Measurements from ENCODE around the gene CELF1.

The CELF1 gene

GRCh38 chr11:47552566-47553405, at the start of gene CELF1:
TSS of gene CELF1 (minus strand) at chr11:47553132. CDS start at chr11:47499523, 53,609 bp downstream.
- Histone ChIP-seq H3K9me3 (no peaks in the 10 kb centered on the region), H3K4me3 (peak within 1 kb of the TSS; percentile 91), H3K36me3 (replicated peaks) (no peaks in the 10 kb centered on the region; the same call in 1 of the 2 replicates), H3K27me3 (ENCODE audit: low read depth) (no peaks in the 10 kb centered on the region), H3K4me1 (peaks cover 19% of the 10 kb centered on the region)
- in situ Hi-C loops (cut with MboI; ENCODE audit: low sequenced_read_pairs), result no loop called here
- DNase-seq (ENCODE audit: low spot score in 2 of 2), result peak; percentile 87 to 95

- in situ Hi-C loops (cut with MboI; ENCODE audit: low sequenced_read_pairs), result no loop called here
- Histone ChIP-seq H3K9me3 (no peaks in the 10 kb centered on the region), H3K36me3 (replicated peaks) (no peaks in the 10 kb centered on the region), H3K27me3 (ENCODE audit: low read depth) (no peaks in the 10 kb centered on the region), H3K4me3 (no peak overlapping the region), H3K4me1 (no peaks in the 10 kb centered on the region)
- DNase-seq (ENCODE audit: low spot score in 2 of 2), result no peak
Measured at GRCh38 chr11:47599902-47600301, 47.0 kb upstream of the CELF1 start.

- no peak for DNase-seq (ENCODE audit: low spot score in 2 of 2)
- Histone ChIP-seq H3K9me3 (no peaks in the 10 kb centered on the region), H3K27me3 (ENCODE audit: low read depth) (peaks cover 4% of the 10 kb centered on the region; the same call in 1 of the 2 replicates), H3K4me3 (no peak overlapping the region), H3K4me1 (no peaks in the 10 kb centered on the region), H3K36me3 (replicated peaks) (no peaks in the 10 kb centered on the region)
- in situ Hi-C loops (cut with MboI; ENCODE audit: low sequenced_read_pairs), result no loop called here
Measured at GRCh38 chr11:47595967-47596366, 43.0 kb upstream of the CELF1 start.

- in situ Hi-C loops (cut with MboI; ENCODE audit: low sequenced_read_pairs), result no loop called here
- no peak for DNase-seq (ENCODE audit: low spot score in 2 of 2)
- Histone ChIP-seq H3K4me1 (no peaks in the 10 kb centered on the region), H3K4me3 (no peak overlapping the region), H3K27me3 (ENCODE audit: low read depth) (peaks cover 4% of the 10 kb centered on the region; the same call in 1 of the 2 replicates), H3K36me3 (replicated peaks) (no peaks in the 10 kb centered on the region), H3K9me3 (no peaks in the 10 kb centered on the region)
Measured at GRCh38 chr11:47595029-47595428, 42.1 kb upstream of the CELF1 start.

GRCh38 chr11:47593934-47594855, 41.3 kb upstream of the CELF1 start, which contains the start of gene C1QTNF4:
TSS of gene C1QTNF4 (minus strand) at chr11:47594411. CDS start at chr11:47590810, 3,601 bp downstream.
- in situ Hi-C loops (cut with MboI; ENCODE audit: low sequenced_read_pairs), result no loop called here
- no peak for DNase-seq (ENCODE audit: low spot score in 2 of 2)
- H3K9me3 ChIP-seq, result no peaks in the 10 kb centered on the region

GRCh38 chr11:47593492-47593933, 40.6 kb upstream of the CELF1 start:
- no peak overlapping the region for H3K4me3 ChIP-seq
- H3K9me3 ChIP-seq, result no peaks in the 10 kb centered on the region
- no peak for DNase-seq (ENCODE audit: low spot score in 2 of 2)
- in situ Hi-C loops (cut with MboI; ENCODE audit: low sequenced_read_pairs), result no loop called here
- no peaks in the 10 kb centered on the region for H3K36me3 ChIP-seq (replicated peaks)
- peaks cover 4% of the 10 kb centered on the region; the same call in 1 of the 2 replicates for H3K27me3 ChIP-seq (ENCODE audit: low read depth)
- H3K4me1 ChIP-seq, result no peaks in the 10 kb centered on the region

More at GRCh38 chr11:47593934-47594855, 41.3 kb upstream of the CELF1 start, which contains the start of gene C1QTNF4:
- H3K4me1 ChIP-seq, result no peaks in the 10 kb centered on the region
- no peak within 1 kb of the TSS for H3K4me3 ChIP-seq
- peaks cover 4% of the 10 kb centered on the region; the same call in 1 of the 2 replicates for H3K27me3 ChIP-seq (ENCODE audit: low read depth)
- H3K36me3 ChIP-seq (replicated peaks), result no peaks in the 10 kb centered on the region

GRCh38 chr11:47592970-47593369, 40.0 kb upstream of the CELF1 start:
- in situ Hi-C loops (cut with MboI; ENCODE audit: low sequenced_read_pairs), result no loop called here
- H3K27me3 ChIP-seq (ENCODE audit: low read depth), result peaks cover 4% of the 10 kb centered on the region; the same call in 1 of the 2 replicates
- no peaks in the 10 kb centered on the region for H3K4me1 ChIP-seq
- no peak for DNase-seq (ENCODE audit: low spot score in 2 of 2)
- H3K9me3 ChIP-seq, result no peaks in the 10 kb centered on the region
- no peaks in the 10 kb centered on the region for H3K36me3 ChIP-seq (replicated peaks)
- no peak overlapping the region for H3K4me3 ChIP-seq

- no peak overlapping the region for H3K4me3 ChIP-seq
- no peaks in the 10 kb centered on the region for H3K4me1 ChIP-seq
- no peak for DNase-seq (ENCODE audit: low spot score in 2 of 2)
- in situ Hi-C loops (cut with MboI; ENCODE audit: low sequenced_read_pairs), result no loop called here
- H3K36me3 ChIP-seq (replicated peaks), result no peaks in the 10 kb centered on the region
- H3K9me3 ChIP-seq, result no peaks in the 10 kb centered on the region
- H3K27me3 ChIP-seq (ENCODE audit: low read depth), result peaks cover 4% of the 10 kb centered on the region; the same call in 1 of the 2 replicates
Measured at GRCh38 chr11:47592251-47592650, 39.3 kb upstream of the CELF1 start.

GRCh38 chr11:47591764-47592163, 38.8 kb upstream of the CELF1 start:
- H3K36me3 ChIP-seq (replicated peaks), result no peaks in the 10 kb centered on the region
- H3K9me3 ChIP-seq, result no peaks in the 10 kb centered on the region
- no peaks in the 10 kb centered on the region for H3K4me1 ChIP-seq
- in situ Hi-C loops (cut with MboI; ENCODE audit: low sequenced_read_pairs), result no loop called here
- H3K27me3 ChIP-seq (ENCODE audit: low read depth), result peaks cover 4% of the 10 kb centered on the region; the same call in 1 of the 2 replicates
- H3K4me3 ChIP-seq, result no peak overlapping the region
- DNase-seq (ENCODE audit: low spot score in 2 of 2), result no peak

- Histone ChIP-seq H3K9me3 (no peaks in the 10 kb centered on the region), H3K4me3 (no peak overlapping the region), H3K4me1 (no peaks in the 10 kb centered on the region), H3K27me3 (ENCODE audit: low read depth) (peaks cover 4% of the 10 kb centered on the region; the same call in 1 of the 2 replicates), H3K36me3 (replicated peaks) (no peaks in the 10 kb centered on the region)
- no peak for DNase-seq (ENCODE audit: low spot score in 2 of 2)
- in situ Hi-C loops (cut with MboI; ENCODE audit: low sequenced_read_pairs), result no loop called here
Measured at GRCh38 chr11:47589977-47590861, 37.3 kb upstream of the CELF1 start.

- in situ Hi-C loops (cut with MboI; ENCODE audit: low sequenced_read_pairs), result no loop called here
- no peak overlapping the region for H3K4me3 ChIP-seq
- no peak for DNase-seq (ENCODE audit: low spot score in 2 of 2)
- no peaks in the 10 kb centered on the region for H3K36me3 ChIP-seq (replicated peaks)
- H3K4me1 ChIP-seq, result no peaks in the 10 kb centered on the region
- peaks cover 4% of the 10 kb centered on the region; the same call in 1 of the 2 replicates for H3K27me3 ChIP-seq (ENCODE audit: low read depth)
- H3K9me3 ChIP-seq, result no peaks in the 10 kb centered on the region
Measured at GRCh38 chr11:47589584-47589976, 36.6 kb upstream of the CELF1 start.

- Histone ChIP-seq H3K4me1 (no peaks in the 10 kb centered on the region), H3K9me3 (no peaks in the 10 kb centered on the region), H3K36me3 (replicated peaks) (peaks cover 2% of the 10 kb centered on the region), H3K27me3 (ENCODE audit: low read depth) (peaks cover 4% of the 10 kb centered on the region; the same call in 1 of the 2 replicates), H3K4me3 (no peak overlapping the region)
- no peak for DNase-seq (ENCODE audit: low spot score in 2 of 2)
- in situ Hi-C loops (cut with MboI; ENCODE audit: low sequenced_read_pairs), result no loop called here
Measured at GRCh38 chr11:47589118-47589517, 36.2 kb upstream of the CELF1 start.
